VCaP (cell line): ENCODE measurements around the gene COPS8.
A peak's percentile ranks its signal among the peaks of the same experiment; 100 is the strongest.

Source experiments
- H3K27ac ChIP-seq: fragments of 450-650 bp; 2 replicates; pipeline ENCODE4 v1.5.1; 2017
- TF ChIP-seq, protein P1 (sequence below): fragments of 450-650 bp; conservative IDR thresholded peaks from 2 replicates; pipeline ENCODE4 v1.5.1; 2017; ENCODE audit warnings: mild to moderate bottlenecking, moderate library complexity

The COPS8 gene

DNA sequence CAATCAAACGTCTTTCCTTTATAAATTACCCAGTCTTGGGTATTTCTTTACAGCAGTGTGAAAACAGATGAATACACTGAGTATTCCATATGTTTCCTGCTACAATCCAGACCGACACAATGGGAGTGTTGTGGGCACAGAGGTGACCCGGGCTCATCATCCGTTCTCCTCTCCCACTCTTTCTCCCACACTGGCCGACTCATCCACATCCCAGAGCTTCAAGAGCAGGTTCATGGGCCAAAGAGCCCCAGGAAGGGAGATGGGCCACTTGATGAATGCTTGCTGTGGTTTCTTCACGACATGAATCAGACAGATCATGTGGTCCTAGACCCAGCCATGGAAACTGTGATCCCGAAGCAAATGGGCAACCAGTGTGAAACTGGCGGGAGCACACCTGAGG, 4.1 kb upstream of the COPS8 start:
- no peak overlapping the region for H3K27ac ChIP-seq
- TF ChIP-seq, protein P1, sequence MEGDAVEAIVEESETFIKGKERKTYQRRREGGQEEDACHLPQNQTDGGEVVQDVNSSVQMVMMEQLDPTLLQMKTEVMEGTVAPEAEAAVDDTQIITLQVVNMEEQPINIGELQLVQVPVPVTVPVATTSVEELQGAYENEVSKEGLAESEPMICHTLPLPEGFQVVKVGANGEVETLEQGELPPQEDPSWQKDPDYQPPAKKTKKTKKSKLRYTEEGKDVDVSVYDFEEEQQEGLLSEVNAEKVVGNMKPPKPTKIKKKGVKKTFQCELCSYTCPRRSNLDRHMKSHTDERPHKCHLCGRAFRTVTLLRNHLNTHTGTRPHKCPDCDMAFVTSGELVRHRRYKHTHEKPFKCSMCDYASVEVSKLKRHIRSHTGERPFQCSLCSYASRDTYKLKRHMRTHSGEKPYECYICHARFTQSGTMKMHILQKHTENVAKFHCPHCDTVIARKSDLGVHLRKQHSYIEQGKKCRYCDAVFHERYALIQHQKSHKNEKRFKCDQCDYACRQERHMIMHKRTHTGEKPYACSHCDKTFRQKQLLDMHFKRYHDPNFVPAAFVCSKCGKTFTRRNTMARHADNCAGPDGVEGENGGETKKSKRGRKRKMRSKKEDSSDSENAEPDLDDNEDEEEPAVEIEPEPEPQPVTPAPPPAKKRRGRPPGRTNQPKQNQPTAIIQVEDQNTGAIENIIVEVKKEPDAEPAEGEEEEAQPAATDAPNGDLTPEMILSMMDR: no peak

DNA sequence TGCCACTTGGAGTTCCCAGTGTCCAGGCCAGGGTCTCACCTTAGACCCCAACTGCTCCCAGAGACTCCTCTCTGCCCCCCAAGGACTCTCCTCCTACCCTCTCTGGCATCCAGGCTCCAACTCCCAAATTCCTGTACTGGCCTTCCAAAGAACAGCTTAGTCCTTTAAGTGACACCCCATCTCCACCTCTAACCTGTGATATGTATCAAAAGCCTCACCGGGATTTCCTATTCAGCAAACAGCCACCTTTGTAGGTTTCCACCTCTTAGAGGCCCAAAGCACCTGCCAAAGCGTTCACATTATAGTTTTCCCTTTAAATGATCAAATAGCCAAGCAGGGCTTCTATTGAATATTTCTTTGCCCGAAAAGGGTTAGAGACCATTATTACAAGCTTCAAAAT, 2.7 kb upstream of the COPS8 start:
- TF ChIP-seq, protein P1: no peak
- no peak overlapping the region for H3K27ac ChIP-seq

DNA sequence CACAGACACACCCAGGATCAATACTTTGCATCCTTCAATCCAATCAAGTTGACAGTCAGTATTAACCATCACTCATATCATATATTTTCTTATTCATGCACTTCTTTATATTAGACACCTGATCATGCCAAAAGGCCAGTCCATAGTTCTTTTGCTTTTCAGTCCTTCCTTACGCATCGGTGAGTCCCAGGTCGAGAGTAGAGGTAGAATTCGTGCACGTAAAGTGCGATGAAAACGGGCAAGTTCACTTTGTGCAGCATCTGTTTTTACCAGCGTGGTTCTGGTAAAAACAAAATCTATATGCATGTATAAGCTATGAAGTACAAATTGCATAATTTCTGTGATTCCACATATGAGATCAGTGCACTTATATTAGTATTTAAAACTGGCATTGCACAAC, 1.2 kb upstream of the COPS8 start:
- TF ChIP-seq, protein P1: no peak
- H3K27ac ChIP-seq: peak overlapping the region; percentile 85

DNA sequence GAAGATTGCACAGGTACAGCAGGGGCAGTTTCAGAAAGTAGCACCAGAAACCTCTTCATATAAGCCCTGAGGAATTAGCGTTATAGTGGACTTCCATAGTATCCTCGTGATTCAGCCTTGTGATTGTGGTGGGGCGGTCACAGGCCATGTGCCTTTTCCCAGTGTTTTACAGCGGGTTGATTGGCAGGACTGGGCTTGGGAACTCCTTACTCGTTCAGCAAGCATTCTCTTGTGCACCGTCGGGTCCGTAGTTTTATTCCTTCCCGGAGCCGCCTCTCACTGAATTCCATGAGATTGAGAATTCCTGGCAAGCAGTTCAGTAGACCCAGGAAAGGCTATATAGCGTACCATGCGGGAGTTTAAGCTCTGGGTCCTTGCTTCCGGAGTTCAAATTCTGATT, 5.2 kb downstream of the COPS8 start:
- no peak overlapping the region for H3K27ac ChIP-seq
- TF ChIP-seq, protein P1: no peak

DNA sequence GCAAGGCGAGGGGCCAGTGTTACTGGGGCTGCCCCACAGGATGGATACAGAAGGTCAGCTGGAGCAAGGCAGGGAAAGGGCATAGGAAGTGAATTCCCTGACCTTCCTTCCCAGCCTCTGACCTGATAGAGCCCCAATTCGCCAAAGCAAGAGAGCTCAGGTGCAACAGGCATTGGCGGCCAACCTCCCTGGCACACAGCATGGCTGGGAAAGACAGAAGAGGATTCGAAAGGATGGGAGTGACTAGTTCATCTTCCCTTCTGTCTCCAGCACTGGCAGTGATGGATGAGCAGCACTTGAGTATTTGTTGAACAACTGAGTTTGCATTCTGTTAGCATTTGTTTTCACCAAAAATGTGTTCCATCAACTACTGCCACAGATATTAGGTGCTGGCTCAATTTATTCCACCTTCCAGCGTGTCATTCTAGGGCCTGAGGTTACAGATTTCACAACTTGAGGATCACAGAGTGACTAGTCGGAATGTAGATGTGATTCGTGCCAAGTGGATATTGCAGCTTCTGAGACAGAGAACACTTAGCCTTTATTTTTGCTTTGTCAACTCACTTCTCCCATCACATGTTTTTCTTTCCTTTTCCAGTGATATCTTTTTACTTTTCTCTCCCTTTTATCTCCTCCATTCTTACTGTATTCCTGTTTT, 6.2 kb downstream of the COPS8 start:
- H3K27ac ChIP-seq: peak overlapping the region; percentile 64
- TF ChIP-seq, protein P1: no peak

DNA sequence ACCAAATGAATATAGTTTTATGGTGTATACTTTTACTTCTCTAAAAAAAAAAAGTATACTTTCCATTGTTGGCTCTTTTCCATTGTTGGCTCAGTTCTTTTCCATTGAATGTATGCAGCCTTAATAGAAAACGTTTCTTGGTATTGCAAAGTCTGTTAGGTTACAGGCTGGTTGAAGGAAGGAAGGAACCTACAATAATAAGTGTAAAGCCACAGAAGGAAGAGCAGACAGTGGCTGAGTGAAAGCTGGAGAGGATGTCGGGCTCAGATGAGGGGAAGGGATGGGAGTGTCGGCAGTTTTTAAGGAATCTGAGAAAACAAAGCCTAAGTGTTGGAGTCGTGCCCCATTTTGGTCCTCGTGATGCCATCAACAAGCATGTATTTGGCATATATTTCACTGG, 6.8 kb downstream of the COPS8 start:
- peak overlapping the region; percentile 64 for H3K27ac ChIP-seq
- TF ChIP-seq, protein P1: no peak

DNA sequence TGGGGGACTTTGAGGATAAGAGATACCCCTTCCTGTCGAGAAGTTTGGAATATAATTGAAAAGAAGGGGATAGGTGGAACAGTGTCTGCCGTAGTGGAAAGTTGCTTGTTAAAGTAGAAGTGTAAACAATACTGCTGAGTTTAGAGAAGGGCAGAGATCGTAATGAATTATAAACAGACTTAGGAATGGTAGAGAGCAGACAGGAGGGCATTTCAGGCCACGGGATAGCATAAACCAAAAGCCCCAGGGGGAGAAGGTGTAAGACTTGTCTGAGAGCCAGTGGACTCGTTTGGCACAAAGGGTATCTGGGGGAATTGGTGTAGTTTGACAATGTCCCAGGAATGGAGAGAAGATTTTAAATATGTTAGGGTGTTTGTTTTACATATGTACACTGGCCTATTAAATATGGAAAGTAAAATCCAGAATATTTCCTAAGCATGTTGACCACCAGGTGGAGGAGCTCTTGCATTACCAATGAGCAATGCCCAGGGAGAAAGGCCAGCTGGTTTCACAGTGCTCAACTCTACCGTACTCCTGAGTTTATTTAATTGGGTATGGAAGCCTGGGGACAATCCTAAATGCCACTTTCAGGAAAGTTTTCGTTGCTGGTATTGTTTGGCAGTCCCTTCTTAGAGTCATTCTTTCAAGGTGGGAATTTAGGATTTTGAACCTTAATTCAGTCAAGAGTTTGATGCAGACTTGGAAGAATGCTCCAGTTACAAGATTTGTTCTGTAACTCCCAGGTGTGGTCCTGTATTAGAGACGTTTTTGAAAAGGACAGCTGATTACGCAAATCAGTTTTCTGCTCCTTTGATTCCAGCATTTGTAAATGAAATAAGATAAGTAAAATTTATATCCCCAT, 7.5 kb downstream of the COPS8 start:
- peak overlapping the region; percentile 64 for H3K27ac ChIP-seq
- TF ChIP-seq, protein P1: peak; percentile 76
